ENCODE measurements around the gene LBX2. TPM values are rescaled to one million over a fixed set of nuclear protein-coding genes. Genes with fewer than 3 reads are reported as not detected.

The LBX2 gene
- total and polyA plus RNA-seq, 2 of the 4 experiments (the other 2 are of a cell fraction), result 0.18 to 0.62 TPM

- H4K5ac ChIP-seq (ENCODE audit: low read depth, low read length), result peak within 1 kb of the TSS; percentile 96
- BruUV-seq (replicated peaks), result TSS peak; percentile 86
- intact Hi-C loops (cut with micrococcal nuclease) (no loop called here), dilution Hi-C loops (cut with HindIII; ENCODE audit: low sequenced_read_pairs, unreplicated experiment) (no loop called here), in situ Hi-C loops (cut with MboI; ENCODE audit: low sequenced_read_pairs) (no loop called here)
- peak within 1 kb of the TSS; percentile 77 for H3K4me3 ChIP-seq (ENCODE audit: insufficient read depth, low read depth, low read length)
- peak within 1 kb of the TSS; percentile 48; the same call in 1 of the 2 replicates for H2BK120ac ChIP-seq (ENCODE audit: low read depth, low read length)
- peak within 1 kb of the TSS; percentile 97 for H3K23ac ChIP-seq (ENCODE audit: low read depth, low read length)
- peak within 1 kb of the TSS; percentile 96 for H3K14ac ChIP-seq (replicated peaks; ENCODE audit: low read depth, low read length)
- ChIA-PET CTCF (no interaction called here), POLR2A (ENCODE audit: unreplicated experiment) (interaction anchor here (1.1 kb wide), 1 partner anchor 9 kb away, joined by 5 read pairs; no protein-coding TSS in a partner anchor)
- WGBS, 2 experiments (ENCODE audit: extremely low coverage in 2 of 2, insufficient read length in 1 of 2), result 3% methylated on average over 34 of the region's 66 CpGs; no CpG with 5 or more reads in 1 of the 2 experiments
- H3K9me1 ChIP-seq (ENCODE audit: insufficient read depth, low read length), result no peaks in the 10 kb centered on the region
- peak within 1 kb of the TSS; percentile 91 for H3K27ac ChIP-seq (ENCODE audit: insufficient read depth, low read length)
- peak within 1 kb of the TSS; percentile 90 for H2AK5ac ChIP-seq (ENCODE audit: low read depth, low read length)
- peak; percentile 91 for ATAC-seq (ENCODE audit: low read depth)
- no peaks in the 10 kb centered on the region for H3K27me3 ChIP-seq (ENCODE audit: control insufficient read depth, insufficient read depth, low read length)
- no peak within 1 kb of the TSS for H2BK20ac ChIP-seq (ENCODE audit: low read depth, low read length)
- H4K20me1 ChIP-seq (ENCODE audit: insufficient read depth, low read length), result no peaks in the 10 kb centered on the region
- TF ChIP-seq SMC3 (IDR thresholded peaks at IDR 0.05; ENCODE audit: low read depth, low read length) (no peak), RCOR1 (IDR thresholded peaks at IDR 0.05; ENCODE audit: insufficient replicate concordance, low read length) (no peak), RFX5 (IDR thresholded peaks at IDR 0.05; ENCODE audit: low read depth, low read length) (no peak), CEBPB (IDR thresholded peaks at IDR 0.05; ENCODE audit: low read depth, low read length) (peak; percentile 21; the same call in 1 of the 2 replicates), CTCF (conservative IDR thresholded peaks at IDR 0.05; ENCODE audit: low read depth, low read length) (no peak), MAFK (IDR thresholded peaks at IDR 0.05; ENCODE audit: low read depth, low read length) (no peak)
- TF ChIP-seq, protein P1, sequence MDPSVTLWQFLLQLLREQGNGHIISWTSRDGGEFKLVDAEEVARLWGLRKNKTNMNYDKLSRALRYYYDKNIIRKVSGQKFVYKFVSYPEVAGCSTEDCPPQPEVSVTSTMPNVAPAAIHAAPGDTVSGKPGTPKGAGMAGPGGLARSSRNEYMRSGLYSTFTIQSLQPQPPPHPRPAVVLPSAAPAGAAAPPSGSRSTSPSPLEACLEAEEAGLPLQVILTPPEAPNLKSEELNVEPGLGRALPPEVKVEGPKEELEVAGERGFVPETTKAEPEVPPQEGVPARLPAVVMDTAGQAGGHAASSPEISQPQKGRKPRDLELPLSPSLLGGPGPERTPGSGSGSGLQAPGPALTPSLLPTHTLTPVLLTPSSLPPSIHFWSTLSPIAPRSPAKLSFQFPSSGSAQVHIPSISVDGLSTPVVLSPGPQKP (IDR thresholded peaks at IDR 0.05; ENCODE audit: borderline replicate concordance, low read depth, low read length), result no peak
- no peaks in the 10 kb centered on the region for H3K9me3 ChIP-seq (ENCODE audit: control insufficient read depth, insufficient read depth, low read length)
- H2BK5ac ChIP-seq (ENCODE audit: low read depth, low read length, poor library complexity, severe bottlenecking), result peak within 1 kb of the TSS; percentile 89
- H3K4ac ChIP-seq (ENCODE audit: low read depth, low read length), result peak within 1 kb of the TSS; percentile 95
- peaks cover 3 to 33% of the 10 kb centered on the region in 2 experiments; a peak in 3 of 4 replicates for H3K79me1 ChIP-seq (ENCODE audit: low read depth in 1 of 2, low read length in 2 of 2)
- peak within 1 kb of the TSS; percentile 97 to 99 for H4K8ac ChIP-seq (ENCODE audit: low read depth in 2 of 2, low read length in 2 of 2)
- H2AK9ac ChIP-seq (replicated peaks; ENCODE audit: low read depth, low read length, poor library complexity), result peak within 1 kb of the TSS; percentile 87
- no peak within 1 kb of the TSS for H2BK15ac ChIP-seq (ENCODE audit: low read depth, low read length)
- peak within 1 kb of the TSS; percentile 84 for H3K56ac ChIP-seq (ENCODE audit: extremely low read depth, insufficient read depth, low read length)
- DNase-seq, result peak; percentile 92
- peak within 1 kb of the TSS; percentile 92 for H2AFZ ChIP-seq (replicated peaks; ENCODE audit: low read length, poor library complexity)
- peaks cover 20% of the 10 kb centered on the region for H3K36me3 ChIP-seq (ENCODE audit: control insufficient read depth, insufficient read depth, low read length)
- H3K4me1 ChIP-seq (ENCODE audit: control insufficient read depth, insufficient read depth, low read length), result peaks cover 4% of the 10 kb centered on the region; the same call in 1 of the 2 replicates
- peak within 1 kb of the TSS; percentile 62 for H3K18ac ChIP-seq (ENCODE audit: low read depth, low read length)
- H4K91ac ChIP-seq (ENCODE audit: insufficient read depth, low read depth, low read length), result peak within 1 kb of the TSS; percentile 89
- peak within 1 kb of the TSS; percentile 93 for H3K9ac ChIP-seq (ENCODE audit: low read depth, low read length)
- H3K4me2 ChIP-seq (ENCODE audit: low read depth, low read length), result peak within 1 kb of the TSS; percentile 89
Measured at GRCh38 chr2:74472086-74472944, 27.1 kb downstream of the LBX2 start, which contains the start of gene MRPL53. Gene MRPL53 (minus strand): TSS chr2:74472680. CDS start chr2:74472660, 20 bp downstream.
